ENCODE data around the gene GRM4.
"Not testable (repeated sequence)": the region's sequence is repeated elsewhere in the genome, so short reads cannot be mapped to it uniquely, and the experiment has no call there.

The GRM4 gene

DNA sequence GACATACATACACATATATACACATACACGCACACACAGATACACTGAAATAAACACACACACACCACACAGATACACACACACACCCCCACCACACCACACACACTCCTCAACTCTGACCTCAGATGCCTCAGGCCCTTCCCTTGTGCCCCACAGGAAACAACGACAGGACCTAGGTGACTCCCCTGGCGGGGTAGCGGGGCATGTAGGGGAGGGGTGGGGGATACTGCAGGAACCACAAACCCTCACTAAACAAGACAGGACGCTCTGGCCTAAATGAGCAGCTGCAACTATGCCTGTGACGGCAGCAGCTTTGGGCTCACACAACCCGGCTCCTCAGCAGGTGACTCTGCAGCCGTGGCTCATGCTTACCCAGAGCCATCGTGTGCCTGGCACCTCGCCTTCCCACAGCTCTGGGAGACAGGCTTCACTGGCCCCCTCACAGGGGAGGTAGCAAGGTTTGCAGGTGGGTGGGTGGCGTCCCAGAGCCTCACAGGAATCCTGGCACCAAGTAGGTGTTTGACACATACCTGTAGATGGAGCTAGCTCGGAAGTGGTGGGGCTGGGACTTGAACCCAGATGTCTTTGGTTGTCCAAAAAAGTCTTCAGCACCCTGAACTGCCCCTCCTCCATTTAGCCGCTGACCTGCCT, 100.8 kb downstream of the GRM4 start:
- no peak for DNase-seq (ENCODE audit: low read depth)

DNA sequence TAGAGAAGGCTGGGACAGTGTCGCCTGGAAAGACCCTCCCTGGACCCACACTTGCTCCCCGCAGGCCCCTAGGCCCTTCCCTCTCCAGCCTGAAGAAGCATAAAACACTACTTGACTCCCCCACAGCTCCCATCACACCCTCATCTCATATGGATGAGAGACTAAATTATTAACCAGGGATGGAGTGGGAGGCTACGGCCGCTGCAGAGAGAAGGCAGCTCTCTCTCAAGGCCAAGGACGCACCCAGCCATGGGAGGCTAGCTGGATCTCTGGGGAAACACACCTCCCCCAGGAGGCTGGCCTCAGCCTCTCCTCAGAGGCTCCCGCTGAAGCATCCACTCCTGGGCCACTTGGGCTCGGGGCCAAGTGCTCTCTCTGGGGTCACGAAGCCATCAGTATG, 102.5 kb downstream of the GRM4 start:
- DNase-seq (ENCODE audit: low read depth): no peak

DNA sequence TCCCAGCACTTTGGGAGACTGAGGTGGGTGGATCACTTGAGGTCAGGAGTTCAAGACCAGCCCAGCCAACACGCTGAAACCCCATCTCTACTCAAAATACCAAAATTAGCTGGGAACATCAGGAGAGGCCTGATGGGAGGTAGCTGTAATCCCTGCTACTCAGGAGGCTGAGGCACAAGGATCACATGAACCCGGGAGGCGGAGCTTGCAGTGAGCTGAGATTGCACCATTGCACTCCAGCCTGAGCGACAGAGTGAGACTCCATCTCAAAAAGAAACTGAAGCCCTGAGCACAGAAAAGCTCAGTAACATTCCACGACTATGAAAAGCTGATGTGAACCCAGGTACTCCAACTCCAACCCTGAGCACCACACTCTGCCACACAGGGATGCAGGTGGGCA, 103.9 kb downstream of the GRM4 start:
- DNase-seq (ENCODE audit: low read depth): not testable (repeated sequence)

DNA sequence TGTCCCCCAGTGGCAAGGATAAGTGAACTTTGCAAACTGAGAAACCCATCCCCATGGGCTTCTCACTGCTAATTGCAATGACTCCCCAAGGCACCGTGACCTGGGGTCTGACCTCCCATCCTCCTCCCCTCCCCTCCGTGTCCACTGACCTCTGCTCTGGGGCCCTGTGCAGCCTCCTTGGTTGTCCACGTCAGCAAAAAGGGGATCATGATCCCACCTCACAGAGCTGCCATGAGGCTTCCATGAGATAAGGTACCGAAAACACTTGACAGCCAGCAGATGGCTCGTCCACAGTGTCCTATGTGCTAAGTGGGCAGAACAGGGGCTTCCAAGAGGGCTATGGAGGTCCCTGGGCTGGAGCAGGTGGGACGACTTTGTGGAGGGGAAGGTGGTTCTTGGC, 104.5 kb downstream of the GRM4 start:
- no peak for DNase-seq (ENCODE audit: low read depth)

DNA sequence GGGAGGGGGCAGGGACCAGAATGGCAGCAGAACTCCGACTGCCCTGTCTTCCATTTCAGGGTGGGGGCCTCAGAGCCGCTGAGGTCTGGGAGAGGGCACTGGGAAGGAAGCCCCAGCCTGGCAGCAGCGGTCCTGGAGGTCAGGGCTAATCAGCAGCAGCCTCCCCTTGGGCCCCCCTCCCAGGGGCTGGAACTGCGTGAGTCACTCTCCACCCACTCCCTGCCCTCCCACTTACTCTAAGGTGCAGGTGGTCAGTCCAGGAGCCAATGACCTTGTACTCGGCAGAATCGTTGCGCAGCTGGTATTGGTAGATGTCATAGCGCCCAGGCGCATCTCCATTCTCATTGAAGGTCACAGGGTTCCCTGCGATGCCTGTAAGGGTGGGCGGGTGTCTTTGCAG, 105.9 kb downstream of the GRM4 start:
- DNase-seq (ENCODE audit: low read depth): no peak

DNA sequence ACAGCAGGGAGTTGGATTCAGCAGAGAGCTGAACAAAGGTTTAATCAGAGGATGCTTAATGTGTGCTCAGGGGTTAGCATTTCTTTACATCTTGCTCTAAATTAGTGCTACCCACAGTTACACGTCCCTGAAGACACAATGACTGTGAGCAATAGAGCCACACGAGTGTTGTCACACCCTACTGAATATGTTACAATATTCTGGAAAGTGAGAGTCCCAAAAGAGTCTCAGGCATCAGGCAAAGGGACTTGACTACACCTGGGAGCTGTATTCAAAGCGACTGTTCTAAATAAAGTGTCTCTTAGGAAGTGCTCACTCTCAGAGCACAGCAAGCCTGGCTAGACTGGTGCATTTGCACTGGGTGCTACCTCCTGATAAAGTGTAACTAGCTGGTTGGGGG, 108.7 kb downstream of the GRM4 start:
- no peak for DNase-seq (ENCODE audit: low read depth)

DNA sequence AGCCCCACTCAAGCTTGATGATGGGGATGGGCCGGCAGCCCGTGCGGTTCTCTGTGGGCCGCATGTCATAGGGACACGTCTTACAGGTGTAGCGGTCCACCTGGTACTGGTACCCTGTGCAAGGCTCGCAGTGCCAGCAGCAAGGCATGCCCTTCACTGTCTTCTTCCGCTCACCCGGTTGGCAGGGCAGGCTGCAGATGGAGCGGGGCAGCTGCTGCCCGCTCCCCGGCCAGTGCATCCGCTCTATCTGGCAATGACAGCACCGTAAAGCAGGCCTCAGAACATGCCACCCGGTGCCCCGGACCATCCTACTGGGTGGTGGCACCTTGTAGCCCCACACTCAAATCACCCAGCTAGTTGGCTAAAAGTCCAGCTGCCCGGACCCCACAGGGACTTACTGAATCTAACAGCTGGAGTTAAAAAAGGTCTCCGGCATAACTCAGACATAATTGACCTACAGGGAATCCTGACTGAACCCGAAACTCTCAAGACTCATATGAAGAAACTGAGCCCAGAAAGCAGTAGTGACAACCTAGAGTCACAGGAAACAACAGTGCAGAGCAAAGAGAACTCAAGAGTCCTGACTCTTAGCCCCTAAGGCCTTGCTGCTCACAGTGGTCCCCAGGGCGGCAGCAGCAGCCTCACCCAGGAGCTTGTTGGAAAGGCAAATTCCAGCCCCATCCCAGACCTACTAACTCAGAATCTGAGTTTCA, 109.4 kb downstream of the GRM4 start:
- DNase-seq (ENCODE audit: low read depth): no peak

DNA sequence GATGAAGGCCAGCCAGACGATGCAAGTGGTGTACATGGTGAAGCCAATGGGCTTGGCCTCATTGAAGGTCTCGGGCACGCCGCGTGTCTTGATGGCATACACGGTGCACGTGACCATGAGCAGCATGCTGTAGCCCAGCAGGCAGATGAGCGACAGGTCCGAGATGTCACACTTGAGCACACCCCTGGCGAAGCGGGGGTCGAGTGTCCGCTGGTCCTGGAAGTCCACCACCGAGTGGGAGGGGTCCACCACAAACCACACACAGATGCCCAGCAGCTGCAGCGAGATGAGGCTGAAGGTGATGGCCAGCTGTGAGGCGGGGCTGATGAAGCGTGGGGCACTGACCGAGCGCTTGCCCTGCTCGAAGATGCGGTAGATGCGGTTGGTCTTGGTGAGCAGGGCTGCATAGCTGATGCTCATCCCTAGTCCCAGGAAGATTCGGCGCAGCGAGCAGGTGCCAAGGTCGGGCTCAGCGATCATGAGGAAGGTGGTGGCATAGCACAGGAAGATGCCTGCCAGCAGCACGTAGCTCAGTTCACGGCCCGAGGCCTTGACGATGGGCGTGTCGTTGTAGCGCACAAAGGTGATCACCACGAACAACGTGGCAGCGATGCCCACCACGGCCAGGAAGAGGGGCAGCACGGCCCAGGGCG, 110.1 kb downstream of the GRM4 start:
- no peak for DNase-seq (ENCODE audit: low read depth)

DNA sequence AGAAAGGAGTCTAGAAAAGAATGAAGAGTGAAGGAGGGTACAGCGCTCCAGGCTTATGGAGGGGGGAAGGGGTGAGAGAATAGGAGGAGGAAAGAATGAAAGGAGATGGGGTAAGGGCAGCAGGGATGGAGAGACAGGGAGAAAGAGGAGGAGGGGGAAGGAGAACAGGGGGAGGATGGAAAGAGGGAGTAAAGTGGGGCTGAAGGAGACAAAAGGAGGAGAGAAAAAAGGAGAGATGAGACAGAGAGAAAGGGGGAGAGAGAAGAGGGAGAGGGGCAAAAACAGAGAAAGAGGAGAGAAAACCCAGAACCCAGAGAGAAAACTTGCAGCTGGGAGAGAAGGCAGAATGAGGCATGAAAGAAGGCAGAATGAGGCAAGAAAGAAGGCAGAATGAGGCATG, 110.7 kb downstream of the GRM4 start:
- DNase-seq (ENCODE audit: low read depth): no peak

DNA sequence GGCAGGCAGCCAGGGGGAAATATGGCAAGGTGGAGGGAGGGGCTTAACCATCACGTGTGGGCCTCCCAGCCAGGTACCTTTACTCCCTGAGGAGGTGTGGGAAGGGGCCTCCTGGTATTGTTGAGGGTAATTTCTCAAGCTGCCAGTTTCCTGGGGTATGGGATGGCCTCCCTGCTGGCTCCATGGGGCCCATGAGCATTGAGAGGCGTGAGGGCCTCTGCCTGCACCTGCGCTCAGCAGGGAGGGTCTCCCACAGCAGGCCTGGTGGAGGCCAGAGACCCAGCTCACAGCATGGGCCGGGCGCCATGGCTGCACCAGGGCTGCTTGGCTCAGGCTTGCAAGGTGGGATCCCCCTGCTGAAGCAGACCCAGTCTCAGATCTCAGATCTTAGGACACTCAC, 113.0 kb downstream of the GRM4 start:
- DNase-seq (ENCODE audit: low read depth): no peak

DNA sequence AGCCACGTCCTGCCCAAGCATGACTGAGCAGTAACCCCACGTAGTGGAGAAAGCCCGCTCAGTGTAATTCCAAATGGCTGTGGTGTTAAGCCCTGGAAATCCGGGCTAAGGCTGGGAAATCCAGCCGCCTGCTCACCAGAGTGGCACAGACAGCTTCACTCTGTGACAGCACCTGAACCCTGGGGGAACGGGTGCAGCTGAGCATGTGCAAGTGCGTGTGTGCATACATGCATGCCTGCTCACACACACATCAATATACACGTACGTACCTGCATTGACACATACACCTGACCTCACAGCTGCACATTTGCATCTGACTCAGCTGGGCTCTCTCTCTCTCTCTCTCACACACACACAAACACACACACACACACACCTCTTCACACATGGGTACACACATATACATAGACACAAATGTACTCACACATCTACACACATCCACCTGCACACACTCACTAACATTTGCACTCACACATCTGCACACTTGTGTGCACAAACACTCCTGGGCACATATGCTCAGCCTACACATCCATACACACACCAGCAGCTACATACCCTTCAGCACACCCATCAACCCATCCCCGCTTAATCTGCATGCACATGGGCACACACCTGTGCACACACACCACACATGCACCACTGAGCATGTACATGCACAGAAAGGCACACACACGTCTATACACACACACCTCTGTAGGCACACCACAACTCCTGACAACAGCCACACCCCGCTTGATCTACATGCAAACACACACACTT, 114.1 kb downstream of the GRM4 start:
- DNase-seq (ENCODE audit: low read depth): no peak

DNA sequence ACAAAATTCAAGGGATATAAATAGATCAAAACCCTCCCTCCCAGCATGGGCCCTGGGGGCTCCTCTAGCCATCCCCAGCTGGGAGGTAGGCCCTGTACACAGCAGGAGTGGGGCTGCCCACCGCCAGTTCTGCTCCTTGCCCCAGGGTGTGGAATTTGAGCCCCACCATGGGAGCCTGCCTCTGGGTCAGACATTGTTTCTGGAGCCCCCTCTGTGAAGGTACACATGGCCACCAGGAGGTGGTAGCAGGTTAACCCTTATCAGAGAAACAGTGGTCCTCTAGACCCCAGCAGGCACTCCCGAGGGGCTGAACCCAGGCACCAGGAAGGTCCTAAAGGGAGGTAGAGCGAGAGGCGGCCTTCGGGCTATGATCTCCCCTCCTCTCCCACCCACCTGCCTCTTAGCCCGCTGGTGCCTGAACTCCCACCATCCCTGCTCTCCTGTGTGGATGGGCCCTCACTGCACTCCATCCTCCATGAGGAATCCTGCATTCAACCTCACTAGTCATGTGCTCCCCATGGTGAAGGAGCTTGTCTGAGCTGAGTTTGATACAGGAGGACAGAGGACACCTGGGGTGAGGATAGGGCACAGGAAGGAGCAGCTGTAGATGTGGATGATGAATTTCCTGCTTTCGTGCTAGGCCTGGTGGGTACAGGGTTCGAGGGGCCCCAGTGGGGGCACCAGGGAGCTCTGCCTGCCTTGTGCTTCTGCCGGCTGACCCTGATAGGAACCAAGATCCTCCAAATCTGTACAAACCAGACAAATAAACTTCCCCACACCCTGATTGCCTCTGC, 114.9 kb downstream of the GRM4 start:
- no peak for DNase-seq (ENCODE audit: low read depth)

DNA sequence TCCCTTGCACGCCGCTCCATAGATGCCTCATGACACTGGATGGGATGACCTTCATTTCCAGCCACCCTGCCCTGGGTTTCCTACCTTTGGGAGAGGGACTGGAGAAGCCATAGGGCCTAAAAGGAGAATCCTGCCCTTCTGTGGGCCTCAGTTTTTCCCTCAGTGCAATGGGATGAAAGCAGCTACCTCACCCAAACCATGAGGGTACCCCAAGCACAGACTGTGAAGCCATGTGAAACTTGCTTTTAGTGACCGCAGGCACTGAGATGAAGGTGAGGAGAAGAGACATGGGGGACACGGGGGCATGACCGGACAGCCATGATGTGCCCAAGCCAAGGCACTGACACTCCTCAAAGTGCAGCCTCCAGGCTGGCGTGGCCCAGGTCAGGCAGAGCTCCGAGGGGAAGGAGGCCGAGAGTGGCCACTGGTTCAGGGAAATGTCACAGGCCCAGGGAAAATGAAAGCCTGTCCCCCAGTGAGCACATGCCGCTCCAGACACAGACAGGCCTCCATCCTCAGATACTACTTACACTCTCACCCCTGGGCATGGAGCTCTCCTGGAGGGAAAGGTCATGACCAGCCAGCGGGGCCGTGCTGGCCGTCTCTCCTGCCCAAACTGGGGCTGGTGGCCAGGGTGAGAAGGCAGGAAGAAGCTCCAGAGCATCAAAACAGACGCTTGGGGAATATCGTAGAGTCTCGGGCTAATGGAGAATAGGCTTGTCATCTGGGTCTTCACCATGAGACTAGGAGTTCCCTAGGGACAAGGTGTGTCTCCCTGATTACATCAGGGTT, 116.2 kb downstream of the GRM4 start:
- no peak for DNase-seq (ENCODE audit: low read depth)

DNA sequence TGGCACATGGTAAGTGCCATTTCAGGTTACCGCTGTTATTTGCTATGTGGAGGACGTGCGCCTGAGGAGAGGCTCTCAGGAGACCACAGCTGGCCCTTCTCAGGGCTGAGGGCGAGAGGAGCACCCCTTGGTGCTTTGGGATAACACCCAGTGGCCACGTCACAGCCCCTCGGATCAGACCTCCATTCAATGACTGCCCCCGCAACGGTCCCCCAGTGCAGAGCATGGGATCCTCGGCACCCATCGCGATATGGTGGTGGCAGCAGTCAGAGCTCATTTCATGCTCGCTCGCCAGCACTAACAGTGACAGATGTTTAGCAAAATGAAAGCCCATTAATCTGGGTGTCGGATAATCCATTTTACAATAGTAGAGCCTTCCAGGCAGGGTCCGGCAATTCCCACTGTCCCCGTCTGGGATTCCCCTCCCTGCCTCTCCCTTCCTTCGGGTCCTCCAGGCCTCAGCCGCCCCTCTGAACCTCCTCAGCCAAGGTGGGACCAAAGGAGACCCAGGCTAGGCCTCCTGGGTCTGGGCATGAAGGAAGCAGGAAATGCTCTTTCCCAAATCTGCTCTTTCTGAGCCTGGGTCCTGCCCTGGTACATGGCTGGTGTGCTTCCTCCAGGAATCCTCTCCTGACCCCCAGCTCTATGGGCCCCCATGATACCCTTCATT, 117.1 kb downstream of the GRM4 start:
- no peak for DNase-seq (ENCODE audit: low read depth)

DNA sequence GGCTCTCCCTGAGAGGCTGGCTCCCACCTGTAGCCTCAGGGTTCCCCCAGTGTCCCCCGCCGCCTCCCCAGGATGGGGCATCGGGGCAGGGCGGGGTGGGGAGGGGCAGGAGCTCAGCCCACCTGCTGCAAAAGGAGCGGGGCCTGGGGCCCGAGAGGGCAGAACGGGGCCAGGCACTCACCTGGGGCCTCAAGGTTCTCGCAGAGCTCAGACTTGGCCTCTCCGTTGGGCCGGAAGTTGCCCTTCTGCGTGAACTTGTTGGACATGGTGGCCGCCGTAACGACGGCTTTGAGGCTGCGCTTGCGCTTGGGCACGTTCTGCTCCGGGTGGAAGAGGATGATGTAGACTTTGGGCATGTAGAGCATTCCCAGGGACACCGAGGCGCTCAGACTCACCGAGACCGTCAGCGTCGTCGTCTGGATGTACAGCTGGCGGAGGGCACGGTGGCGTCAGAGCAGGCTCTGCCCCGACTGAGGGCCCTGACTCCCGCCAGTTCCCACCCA, 117.9 kb downstream of the GRM4 start:
- DNase-seq (ENCODE audit: low read depth): no peak

DNA sequence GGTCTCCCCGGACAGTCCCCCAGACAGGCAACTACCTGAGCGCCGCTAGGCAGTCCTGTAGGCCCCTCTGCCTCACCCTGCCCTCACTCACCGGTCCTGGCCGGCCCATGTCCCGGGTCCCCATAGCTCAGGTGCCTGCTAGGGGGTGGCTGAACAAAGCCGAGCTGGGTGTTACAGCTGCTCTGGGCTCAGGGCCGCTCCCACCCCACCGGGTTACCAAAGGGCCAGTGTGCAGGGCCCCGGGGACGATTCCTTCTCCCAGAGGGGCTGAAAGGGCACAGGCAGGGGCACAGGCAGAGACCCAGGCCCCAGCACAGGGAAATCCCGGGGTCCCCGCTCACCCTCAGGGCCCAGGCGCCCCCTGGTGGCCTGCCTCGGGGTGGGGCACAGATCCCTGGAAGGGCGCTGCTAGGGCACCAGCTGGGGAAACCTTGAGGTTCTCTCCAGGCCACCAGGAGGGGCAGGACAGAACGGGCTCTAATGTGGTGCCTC, 118.4 kb downstream of the GRM4 start:
- DNase-seq (ENCODE audit: low read depth): peak; percentile 30

DNA sequence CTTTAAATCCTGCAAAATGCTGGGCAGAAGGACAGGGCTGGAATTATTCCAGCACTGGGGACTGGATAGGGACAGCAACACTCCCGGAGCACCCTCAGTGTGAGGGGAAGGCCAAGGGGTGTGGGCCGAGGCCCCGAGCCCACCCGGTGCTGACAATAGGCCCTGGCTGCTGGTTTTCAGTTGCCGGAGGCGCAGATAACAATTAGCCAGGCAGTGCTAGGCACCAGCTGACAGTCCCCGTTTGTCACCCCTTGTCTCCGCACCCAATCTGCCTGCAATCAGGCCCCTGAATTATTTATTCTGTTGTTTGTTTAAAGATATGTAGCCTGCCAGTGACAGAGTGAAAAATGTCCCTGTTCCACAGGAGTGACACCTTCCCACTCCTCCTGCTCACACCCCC, 120.0 kb downstream of the GRM4 start:
- no peak for DNase-seq (ENCODE audit: low read depth)

DNA sequence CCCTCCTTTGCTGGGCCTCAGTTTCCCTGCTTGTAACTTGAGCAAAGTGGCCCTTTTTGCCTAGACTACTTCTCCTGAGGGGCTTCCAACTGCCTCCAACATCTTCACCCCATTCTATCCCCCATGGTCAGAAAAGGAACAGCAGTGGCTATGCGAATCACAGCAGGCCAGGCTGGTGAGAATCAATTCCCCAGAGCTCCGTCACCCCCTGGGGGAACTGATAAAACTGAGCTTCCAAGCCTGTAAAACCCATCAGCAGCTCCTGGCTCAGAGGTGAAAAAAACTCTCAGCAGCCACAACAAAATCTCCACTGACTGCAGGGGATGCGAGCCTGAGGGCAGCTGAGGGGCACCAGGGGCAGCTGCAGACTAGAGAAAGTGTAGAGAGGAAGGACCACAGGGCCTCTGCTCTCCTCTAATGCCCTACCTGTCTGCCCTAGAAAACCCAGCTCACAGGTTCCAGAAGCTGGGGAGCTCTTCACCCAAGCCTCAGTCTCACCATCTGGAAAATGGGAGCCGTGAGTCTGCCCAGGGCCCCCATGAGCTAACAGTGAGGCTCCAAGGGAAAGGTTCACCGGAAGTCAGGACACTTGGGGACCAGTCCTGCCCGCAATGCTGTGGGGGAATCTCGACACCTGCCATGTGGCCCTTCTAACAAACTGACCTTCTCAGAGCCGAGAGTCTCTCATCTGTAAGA, 120.6 kb downstream of the GRM4 start:
- no peak for DNase-seq (ENCODE audit: low read depth)

DNA sequence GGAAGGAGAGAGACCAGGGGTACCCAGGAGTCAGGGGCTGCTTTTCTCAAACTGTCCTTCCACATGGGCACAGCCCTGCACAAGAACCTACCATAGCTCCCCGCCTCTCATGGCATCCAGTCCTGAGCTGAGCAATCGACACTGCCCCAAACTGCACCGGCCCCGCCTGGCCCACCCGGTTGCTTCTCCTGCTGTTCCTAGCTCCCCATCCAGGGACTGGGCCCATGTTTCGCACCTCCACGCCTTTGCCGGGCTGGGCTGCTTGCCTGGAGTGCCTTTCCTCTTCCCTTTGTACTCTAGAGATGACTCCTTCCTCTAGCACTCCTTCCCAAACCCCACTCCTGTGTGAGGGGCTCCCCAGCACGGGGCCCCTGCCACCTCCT, 123.0 kb downstream of the GRM4 start:
- DNase-seq (ENCODE audit: low read depth): no peak
